GM21360 (cell line): ENCODE data around the gene SLC39A11.
"Not testable (repeated sequence)": the region's sequence is repeated elsewhere in the genome, so short reads cannot be mapped to it uniquely, and the experiment has no call there.

Source experiments
- ATAC-seq: cut with Tn5 transposase; IDR thresholded peaks from one replicate; pipeline ENCODE4 v1.9.1; 2021; ENCODE audit warnings: mild to moderate bottlenecking, moderate library complexity; ENCODE audit not compliant: unreplicated experiment

Gene SLC39A11

GRCh38 chr17:73111386-73111785 is 18.9 kb upstream of the SLC39A11 start:
- ATAC-seq, result no peak

GRCh38 chr17:73107191-73107590 is 14.7 kb upstream of the SLC39A11 start:
- ATAC-seq, result no peak

DNA sequence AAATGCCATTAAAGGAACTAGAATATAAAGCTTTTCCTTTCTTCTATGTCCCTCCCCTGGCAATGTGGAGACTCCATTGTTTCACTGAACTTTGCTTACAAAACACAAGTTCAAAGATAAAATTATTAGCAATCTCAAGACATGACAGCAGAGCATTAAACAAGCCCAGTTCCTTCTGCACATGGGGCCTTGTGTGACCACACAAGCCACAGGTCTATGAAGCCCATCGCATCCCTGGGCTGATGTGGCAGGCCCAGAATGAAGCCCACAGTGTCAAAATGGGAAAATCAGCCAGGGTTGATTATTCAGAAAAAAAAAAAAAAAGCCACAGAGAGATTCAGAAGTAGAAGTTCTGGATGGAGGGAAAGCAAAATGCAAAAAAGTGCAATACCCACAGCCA is 12.9 kb upstream of the SLC39A11 start:
- no peak for ATAC-seq

DNA sequence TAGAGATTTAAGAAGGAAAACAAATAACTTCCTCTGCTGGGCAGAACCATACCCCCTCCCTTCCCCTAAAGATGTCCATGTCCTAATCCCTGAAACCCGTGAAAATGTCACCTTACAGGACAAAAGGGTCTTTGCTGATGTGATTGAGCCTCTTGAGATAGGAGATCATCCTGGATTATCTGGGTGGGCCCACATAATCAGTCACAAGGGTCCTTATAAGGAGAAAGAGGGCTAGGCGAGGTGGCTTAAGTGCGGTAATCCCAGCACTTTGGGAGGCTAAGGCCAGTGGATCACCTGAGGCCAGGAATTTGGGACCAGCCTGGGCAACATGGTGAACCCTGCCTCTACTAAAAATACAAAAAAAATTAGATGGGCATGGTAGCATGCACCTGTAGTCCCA is 12.0 kb upstream of the SLC39A11 start:
- no peak for ATAC-seq

GRCh38 chr17:73103641-73104335 is 11.3 kb upstream of the SLC39A11 start:
- no peak for ATAC-seq

DNA sequence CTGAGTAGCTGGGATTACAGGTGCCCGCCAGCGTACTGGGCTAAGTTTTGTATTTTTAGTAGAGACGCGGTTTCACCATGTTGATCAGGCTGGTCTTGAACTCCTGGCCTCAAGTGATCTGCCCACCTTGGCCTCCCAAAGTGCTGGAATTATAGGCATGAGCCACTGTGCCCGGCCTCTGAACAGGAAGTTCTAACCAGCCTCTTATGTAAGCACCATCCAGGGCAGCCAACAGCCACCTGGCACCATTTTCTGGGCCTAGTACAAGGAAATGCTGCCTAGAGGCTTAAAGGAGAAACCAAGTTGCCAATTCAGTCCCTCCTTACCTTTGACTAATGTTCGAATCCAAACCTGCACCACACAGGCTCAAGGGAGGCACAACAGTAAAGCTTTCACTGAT is 8.5 kb upstream of the SLC39A11 start:
- ATAC-seq, result no peak

DNA sequence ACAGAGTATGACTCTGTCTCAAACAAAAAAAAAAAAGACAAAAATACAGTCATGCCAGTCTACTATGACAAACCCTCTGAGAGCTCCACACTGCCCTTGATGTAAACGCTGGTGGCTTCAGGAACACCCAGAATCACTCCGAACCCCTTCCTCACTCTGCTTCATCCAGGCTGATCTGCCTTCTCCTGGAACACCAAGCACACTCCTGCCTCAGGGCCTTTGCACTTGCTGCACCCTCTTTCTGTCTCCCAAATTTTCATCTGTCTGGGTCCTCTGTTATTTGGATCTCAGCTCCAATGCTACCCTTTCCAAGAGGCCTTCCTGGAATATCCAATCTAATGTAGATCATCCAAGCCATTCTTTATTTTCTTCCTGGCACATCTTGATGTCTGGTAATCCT is 7.9 kb upstream of the SLC39A11 start:
- no peak for ATAC-seq

DNA sequence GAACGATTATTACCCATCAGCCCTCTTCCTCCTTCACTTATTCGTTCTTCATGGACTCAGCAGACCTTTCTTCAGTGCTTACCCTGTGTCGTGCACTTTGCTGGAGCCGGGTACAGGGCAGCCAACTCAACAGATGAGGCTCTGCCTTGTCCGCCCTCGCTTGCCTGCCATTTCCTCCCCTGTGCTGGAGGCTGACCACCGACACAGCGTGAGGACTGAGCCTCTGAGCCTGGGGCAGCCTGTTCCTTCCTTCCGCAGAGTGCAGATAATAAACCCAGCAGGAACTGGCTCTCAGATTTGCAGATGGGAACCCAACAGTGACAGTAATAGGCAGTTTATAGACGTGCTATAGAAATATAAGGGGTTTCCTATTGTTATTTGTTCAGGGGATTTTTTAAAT is 7.0 kb upstream of the SLC39A11 start:
- ATAC-seq, result no peak

DNA sequence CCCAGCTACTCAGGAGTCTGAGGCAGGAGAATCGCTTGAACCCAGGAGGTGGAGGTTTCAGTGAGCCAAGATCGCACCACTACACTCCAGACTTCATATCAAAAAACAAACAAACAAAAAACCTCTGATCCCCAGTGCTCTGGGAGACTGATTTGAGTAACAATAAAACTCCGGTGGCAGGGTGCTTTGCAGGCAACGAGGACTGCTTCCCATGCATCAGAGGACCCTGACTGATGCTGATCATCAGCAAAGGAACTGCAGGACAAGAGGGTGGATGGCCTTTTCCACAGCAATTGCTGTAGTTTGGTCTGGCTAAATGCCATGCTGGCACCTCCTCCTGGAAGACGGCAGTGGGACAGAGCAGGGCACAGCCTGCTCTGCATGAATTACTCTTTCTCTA is 6.4 kb upstream of the SLC39A11 start:
- no peak for ATAC-seq

GRCh38 chr17:73097973-73098765 is 5.7 kb upstream of the SLC39A11 start:
- not testable (repeated sequence) for ATAC-seq

DNA sequence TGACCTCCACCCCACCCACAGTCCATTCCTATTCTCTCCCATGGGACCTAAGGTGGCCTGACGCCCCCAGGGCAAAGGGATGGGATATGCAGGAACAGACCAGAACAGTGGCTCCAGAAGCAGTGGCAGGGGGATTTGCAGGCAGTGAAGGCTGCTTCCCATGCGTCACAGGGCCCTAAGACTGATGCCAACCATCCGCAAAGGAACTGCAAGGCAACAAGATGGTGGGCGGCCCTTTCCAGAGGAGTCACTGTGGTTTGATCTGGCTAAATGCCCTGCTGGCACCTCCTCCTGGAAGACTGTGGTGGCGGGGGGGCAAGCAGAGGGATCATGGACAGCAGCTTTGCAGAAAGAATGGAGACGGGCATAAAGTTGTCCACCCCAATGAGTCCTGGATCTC is 4.4 kb upstream of the SLC39A11 start:
- ATAC-seq, result no peak

GRCh38 chr17:73096211-73096610 is 3.7 kb upstream of the SLC39A11 start:
- no peak for ATAC-seq

DNA sequence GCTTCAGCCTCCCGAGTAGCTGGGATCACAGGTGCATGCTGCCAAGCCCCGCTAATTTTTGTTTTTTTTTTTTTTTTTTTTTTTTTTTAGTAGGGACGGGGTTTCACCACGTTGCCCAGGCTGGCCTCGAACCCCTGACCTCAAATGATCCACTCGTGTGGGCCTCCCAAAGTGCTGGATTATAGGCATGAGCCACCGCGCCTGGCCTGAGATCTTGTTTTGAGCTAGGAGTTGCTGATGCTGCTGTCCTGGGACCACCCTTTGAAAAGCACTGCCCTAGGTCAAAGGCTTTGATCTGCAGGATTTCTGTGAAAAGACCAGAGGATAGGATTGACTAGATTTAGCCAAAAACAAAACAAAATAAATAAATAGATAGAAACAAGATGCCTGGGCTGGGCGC is 798 bp upstream of the SLC39A11 start:
- no peak for ATAC-seq

- ATAC-seq, result no peak
Observed at GRCh38 chr17:73091770-73092522, 542 bp downstream of the SLC39A11 start.

DNA sequence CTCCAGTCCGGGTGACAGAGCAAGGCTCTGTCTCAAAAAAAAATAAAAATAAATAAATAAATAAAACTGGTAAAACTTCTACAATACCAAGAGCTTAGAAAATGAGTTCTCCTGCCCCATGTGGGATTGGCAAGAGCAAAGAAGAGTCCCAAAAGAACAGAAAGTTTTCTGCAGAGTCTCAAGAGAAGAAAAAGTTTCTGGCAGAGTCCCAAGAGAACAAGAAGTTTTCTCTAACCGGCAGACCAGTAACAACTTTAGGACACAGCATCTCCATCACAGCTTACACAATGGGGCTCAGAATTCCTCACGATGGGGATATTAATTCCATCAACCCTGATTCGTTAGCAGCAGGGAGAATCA is 1.1 kb downstream of the SLC39A11 start:
- no peak for ATAC-seq

- no peak for ATAC-seq
Observed at GRCh38 chr17:73090396-73091202, 1.9 kb downstream of the SLC39A11 start.

DNA sequence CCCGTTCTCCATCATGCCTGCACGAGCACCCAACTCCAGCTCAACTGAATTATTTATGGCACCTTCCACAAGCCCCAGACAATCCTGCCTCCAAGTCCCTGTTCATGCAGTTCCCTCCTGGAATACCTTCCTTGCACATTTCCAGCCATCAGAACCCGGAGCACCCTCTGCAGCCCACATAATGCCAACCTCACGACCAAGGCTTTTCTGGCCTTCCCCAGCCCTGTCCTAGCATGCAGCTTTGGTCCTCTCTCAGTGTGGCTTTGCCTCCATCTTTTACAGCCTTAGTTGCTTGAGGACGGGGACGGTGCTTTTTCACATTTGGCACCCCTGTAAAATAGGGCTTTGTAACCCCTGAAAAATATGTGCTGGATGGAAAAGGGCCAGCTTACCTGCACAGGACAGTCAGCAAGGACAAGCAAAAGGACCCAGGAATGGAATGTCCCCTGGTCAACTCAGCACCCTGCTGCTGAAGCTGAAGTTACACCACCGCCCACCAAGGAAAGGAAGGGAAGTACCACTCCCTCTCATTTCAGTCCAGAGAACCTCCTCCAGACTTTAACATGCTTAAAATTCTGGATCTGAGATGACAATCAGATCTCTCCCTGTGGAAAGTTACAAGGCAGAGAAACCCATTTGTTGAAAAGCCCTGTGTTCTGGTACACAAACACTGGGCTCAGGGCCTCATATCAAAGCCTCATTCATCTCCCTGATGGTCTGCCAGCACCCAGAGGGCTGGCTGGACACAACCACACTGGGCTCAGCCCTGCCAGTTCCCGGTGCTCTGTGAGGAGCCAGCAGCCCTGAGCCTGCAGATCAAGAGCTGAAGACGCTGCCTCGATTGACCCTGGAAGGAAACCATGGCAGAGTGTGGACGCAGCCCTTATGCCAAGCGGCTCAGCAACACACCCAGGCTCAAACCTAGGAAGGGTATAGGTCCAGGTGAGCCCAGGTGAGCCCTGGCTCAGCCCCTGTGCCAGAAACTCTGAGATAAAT is 2.9 kb downstream of the SLC39A11 start:
- no peak for ATAC-seq

GRCh38 chr17:73088561-73088960 is 3.9 kb downstream of the SLC39A11 start:
- no peak for ATAC-seq

- no peak for ATAC-seq
Observed at GRCh38 chr17:73083432-73083831, 9.1 kb downstream of the SLC39A11 start.

DNA sequence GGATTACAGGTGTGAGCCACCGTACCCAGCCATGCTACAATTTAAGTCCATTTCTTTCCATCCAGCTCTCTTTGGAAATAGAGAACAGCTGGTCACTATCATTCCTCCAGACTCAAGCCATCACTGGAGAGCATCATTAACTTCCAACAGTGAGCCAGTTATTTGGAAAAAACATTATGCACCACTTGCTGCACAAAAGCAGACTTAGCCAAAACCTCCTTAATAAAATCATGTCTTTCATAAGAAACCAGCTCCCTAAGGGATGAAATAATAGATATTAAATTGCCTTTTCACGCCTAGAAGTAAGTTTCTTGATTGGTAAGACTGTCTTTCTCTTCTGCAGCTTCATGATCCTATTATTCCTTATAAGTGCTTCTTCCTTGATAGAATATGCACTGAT is 17.9 kb downstream of the SLC39A11 start:
- ATAC-seq, result no peak
